Fibroblast of pulmonary artery (primary cell): Measurements from ENCODE around the gene MRPL28.

ENCODE experiments used
- DNase-seq: peaks from one replicate; pipeline ENCODE4 v3.0.0-alpha.2; 2010; ENCODE audit warnings: low read depth
- H3K4me3 ChIP-seq: replicated peaks from 2 replicates; pipeline ENCODE4 v1.5.1; 2011; ENCODE audit warnings: low read depth, mild to moderate bottlenecking, control low read depth, low read length, moderate library complexity
- TF ChIP-seq, protein P1 (sequence below): IDR thresholded peaks from 2 replicates; pipeline ENCODE4 v1.5.1; 2011; ENCODE audit warnings: mild to moderate bottlenecking, control low read depth, low read length, inconsistent platforms; ENCODE audit errors: missing control alignments

The MRPL28 gene

DNA sequence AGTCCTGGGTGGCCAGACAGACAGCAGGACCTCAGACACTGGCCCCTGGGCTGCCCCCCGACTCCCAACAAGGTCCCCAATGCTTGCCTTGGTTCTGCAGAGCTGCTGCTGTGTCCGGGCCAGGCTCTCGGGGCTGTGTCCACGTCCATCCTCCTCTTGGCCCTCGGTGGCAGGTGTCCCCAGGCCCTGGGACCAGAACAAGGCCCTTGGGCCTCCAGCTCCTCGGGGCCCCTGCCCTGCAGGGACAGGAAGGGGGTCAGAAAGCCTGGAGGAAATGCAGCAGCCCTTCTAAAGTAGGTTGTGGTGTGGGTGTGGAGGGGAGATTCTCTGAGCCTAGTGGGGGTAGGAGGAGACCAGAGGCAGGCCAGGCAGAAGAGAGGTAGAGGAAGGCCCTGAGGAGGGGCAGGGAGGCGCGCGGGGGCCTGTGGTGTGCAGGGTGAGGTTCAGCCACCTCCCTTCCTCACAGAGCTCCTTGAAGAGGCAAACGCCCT lies 15.3 kb downstream of the MRPL28 start:
- H3K4me3 ChIP-seq: no peak overlapping the region
- TF ChIP-seq, protein P1, sequence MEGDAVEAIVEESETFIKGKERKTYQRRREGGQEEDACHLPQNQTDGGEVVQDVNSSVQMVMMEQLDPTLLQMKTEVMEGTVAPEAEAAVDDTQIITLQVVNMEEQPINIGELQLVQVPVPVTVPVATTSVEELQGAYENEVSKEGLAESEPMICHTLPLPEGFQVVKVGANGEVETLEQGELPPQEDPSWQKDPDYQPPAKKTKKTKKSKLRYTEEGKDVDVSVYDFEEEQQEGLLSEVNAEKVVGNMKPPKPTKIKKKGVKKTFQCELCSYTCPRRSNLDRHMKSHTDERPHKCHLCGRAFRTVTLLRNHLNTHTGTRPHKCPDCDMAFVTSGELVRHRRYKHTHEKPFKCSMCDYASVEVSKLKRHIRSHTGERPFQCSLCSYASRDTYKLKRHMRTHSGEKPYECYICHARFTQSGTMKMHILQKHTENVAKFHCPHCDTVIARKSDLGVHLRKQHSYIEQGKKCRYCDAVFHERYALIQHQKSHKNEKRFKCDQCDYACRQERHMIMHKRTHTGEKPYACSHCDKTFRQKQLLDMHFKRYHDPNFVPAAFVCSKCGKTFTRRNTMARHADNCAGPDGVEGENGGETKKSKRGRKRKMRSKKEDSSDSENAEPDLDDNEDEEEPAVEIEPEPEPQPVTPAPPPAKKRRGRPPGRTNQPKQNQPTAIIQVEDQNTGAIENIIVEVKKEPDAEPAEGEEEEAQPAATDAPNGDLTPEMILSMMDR: no peak
- no peak for DNase-seq

DNA sequence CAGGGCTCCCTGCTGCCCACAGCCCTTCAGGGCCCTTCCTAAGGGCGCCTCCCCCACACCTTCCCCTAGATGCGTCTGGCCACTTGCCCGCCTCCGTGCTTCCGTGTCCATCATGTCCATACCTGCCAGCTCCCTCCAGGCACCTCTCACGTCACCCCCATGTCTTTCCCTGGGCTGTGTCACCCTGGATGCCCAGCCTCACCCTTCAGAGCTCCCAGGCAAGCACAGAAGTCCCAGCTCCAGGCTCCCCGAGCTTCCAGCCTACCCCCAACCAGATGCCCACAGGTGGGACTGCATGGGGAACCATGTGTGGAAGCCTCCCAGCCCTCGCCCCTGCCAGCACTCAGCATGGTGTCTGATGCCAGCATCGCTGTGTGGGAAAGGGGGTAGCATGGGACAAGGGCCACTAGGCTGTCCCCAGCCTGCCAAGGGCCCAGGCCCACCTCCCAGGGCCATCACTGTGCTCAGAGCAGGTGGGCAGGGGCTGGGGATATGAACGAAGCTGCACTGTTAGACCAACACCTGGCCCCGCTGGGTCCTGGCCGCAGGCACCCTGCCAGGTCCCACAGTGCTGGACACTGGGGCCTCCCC lies 16.0 kb downstream of the MRPL28 start:
- H3K4me3 ChIP-seq: no peak overlapping the region
- TF ChIP-seq, protein P1: no peak
- DNase-seq: no peak

DNA sequence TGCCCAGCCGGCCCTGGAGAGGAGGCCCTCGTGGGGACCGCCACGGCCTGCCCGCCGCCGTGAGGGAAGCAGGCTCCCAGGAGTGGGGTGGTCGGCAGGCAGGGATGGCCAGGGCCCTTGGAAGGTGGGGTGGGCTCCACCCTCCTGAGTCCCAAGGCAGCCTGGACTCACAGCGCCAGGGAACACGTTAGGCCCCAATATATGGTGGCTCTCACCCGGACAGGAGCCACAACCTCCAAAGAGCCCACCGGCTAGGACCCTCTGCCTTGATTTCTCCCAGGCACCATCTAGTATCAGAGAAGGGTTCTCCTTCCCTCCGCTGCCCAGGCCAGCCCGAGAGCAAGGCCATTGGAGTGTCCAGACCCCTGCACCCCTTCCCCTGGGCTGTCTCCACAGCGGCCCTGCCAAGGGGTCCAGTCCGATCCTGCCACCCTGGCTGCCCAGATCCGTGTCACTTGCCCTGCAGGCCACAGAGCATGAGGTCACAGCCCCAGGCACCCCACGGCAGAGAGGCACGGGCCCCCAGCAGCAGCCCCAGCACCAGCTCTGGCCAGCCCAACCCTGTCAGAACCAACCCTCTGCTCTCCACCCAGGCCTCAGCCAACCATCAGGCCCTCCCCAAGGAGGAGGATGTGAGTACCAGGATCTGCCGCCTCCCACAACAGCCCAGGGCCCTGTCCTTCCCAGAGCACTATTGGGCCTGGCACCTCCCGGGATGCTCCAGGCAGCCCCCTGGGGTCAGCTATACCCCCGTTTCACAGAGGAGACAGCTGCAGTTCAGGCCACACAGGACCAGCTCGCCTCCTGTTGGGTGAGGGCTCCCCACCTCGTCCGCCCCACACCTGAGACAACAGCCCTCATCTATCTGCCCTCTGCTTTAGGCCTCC lies 16.7 kb downstream of the MRPL28 start:
- peak overlapping the region; percentile 38 for H3K4me3 ChIP-seq
- DNase-seq: no peak
- TF ChIP-seq, protein P1: no peak

DNA sequence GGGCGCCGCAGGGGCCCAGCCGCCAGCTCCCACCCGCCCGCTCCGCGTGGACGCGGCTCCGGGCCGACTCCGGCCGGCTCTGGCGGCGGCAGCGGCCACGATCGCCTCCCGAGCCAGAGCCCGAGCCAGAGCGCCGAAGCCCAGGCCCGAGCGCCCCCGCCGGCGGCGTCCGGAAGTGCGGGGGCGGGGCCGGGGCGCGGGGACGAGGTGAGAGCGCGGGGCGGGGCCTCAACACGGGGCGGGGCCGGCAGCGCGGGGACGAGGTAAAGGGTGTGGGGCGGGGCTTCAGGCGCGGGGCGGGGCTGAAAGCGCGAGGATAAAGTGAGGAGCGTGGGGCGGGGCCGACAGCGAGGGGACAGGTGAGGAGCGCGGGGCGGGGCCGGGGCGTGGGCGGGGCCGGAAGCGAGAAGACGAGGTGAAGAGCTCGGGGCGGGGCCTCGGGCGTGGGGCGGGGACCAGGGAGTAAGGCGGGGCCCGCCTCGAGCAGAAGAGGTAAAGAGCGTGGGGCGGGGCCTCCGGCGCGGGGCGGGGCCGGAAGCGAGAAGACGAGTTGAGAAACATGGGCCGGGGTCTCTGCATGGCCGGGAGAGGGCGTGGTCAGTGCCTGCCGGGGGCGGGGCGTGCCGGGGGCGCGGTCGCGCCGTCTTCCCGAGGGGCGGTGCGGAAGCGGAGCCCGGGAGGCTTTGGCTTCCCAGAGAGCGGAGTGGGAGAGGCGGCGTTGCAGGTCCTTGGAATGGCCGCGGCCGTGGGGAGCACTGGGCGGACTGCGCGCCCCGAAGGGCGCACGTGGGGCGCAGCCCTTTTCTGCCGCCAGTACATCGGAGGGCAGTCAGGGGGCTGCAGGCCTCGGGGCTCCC lies 17.6 kb downstream of the MRPL28 start, which contains the start of gene AXIN1:
Gene AXIN1 (minus strand): TSS at position 177 of the 857 bp plus-strand sequence. CDS start 5,698 bp downstream, outside the sequence.
- peak; percentile 94 for DNase-seq
- TF ChIP-seq, protein P1: peak; percentile 4
- peak within 1 kb of the TSS; percentile 67 for H3K4me3 ChIP-seq

DNA sequence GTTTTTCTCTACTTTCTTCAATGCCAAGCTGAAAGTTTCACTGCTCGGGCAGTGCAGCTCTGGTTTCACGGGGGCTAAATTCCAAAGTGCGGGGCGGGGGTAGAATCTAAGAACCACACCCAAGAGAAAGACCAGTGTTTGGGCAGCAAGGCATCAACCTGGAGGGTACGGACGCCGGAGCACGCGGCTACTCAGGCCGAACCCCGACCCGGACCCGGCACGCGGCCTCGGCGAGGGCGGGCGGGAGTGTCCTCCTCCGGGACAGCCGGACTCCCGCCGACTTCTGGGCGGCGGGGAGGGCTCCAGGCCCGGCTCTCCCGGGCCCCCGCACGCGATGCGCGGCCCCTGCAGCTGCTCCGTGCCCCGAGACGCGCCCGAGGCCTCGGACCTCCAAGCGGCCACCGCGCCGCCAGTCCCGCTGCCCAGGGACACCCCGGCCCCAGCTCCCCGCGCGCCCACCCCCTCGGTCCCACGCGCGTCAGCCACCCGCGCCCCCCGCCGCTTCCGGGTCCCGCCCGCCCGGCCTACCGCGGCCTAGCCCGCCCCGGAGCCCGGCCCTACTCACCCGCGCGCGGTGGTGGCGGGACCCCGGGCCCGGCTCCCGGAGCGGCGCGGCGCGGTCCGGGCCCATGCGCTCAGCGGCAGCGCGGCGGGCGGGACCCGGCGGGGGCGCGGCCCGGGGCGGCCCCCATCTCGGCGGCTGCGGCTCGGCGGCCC lies 18.4 kb downstream of the MRPL28 start:
- TF ChIP-seq, protein P1: no peak
- no peak for DNase-seq
- H3K4me3 ChIP-seq: peak overlapping the region; percentile 67

DNA sequence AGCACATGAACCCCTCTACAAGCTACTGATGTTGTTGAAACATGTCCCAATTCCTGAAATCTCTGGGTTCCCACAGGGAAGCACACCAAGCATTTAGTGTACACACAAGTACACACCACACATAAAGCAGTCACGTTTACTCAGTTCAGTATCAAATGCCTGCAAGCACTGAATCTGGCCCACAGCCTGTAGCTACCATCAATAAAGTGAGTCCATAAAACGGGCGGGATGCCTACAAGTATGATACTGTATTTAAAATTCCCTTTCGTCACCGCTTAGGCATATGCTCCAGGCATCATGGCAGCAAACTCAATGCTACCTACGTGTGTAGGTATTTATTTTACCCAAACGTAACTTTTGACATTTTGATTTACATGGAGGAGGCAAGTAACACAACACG lies 20.1 kb downstream of the MRPL28 start:
- TF ChIP-seq, protein P1: no peak
- no peak for DNase-seq
- H3K4me3 ChIP-seq: no peak overlapping the region
